Heart left ventricle (tissue), 13 donors: ENCODE results near the gene TTLL13.

Experiments used
- CTCF ChIP-seq, 12 donors: fragments of 200-600 bp; sonication (generic) in 4 of 12; IDR thresholded peaks; one replicate each; pipeline versions ENCODE4 v1.5.0 to v1.8.0; 2018 to 2022; ENCODE audit warnings: antibody characterized with exemption in 12 of 12, mild to moderate bottlenecking in 5 of 12
- POLR2A ChIP-seq, 2 donors: fragments of 450-650 bp; IDR thresholded peaks; one replicate each; pipeline ENCODE4 v1.6.1; 2017; ENCODE audit warnings: antibody characterized with exemption in 2 of 2, mild to moderate bottlenecking in 2 of 2, moderate library complexity in 2 of 2
- donor health status: ischemic (EF 13 %, LVEDD 7.1; RV severe dilation, severe dysfunction).
- donor health status: DM: no; HTN: yes; CAD: no.
- donor health status: DM: no; HTN: no; CAD: no.
- donor health status: ischemic (EF 25% LVEDD 6.9; RV normal size, moderate dysfunction).
- donor health status: ischemic (EF 25% LVEDD 5.7; RV mildly dilated, moderate dysfunction).
- donor health status: ischemic (EF 35%, LVEDD 5.7; RV mildly dilated, moderate dysfunction).
- donor health status: nonischemic (EF 11% LVEDD 7.7; RV severe dilation, severe dysfunction).
- donor health status: DM: yes; HTN: yes; CAD: no.
- donor health status: PGD.
- donor health status: ischemic (EF 29% LVEDD 5.4; RV normal size, mild dysfunction).
- donor health status: nonischemic (EF 23%, LVEDD 6.1; RV moderate dilation, normal function).

- TF ChIP-seq CTCF (IDR thresholded peaks at IDR 0.05), result no peak
- TF ChIP-seq POLR2A (IDR thresholded peaks at IDR 0.05), result no peak
Measured at GRCh38 chr15:90307661-90308060, 58.3 kb downstream of the TTLL13 start.
